ENCODE results near the gene REC114.

DNA sequence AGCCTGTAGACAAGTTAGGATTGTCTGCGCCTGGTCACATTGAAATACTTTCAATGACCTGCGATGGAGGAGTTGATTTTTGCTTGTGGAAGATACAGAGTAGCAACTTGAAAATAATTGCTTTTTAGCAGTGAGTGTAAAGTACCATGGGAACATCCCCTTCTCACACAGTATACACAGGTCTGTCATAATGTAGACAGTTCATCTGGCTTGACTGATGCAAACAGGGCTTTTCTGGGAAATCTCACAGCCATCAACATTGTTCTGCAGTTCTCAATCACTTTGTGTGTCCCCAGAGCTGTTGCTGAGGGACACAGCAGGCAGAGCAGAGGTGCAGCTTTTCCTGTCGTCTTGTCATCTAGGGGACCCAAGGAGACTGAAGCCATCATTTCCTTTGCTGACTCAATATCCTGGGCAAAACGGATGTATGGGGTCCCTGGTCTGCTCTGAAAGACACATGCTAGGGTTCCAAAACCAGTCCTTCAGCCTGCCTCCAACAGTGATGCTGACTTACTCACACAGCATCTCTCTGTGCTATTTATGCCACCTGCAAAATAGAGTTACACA, 5.3 kb upstream of the REC114 start:
- TF ChIP-seq CEBPB (IDR thresholded peaks at IDR 0.05; ENCODE audit: low read depth, low read length) (no peak), POLR2A (IDR thresholded peaks at IDR 0.05; ENCODE audit: control extremely low read depth in 1 of 2, low read depth in 2 of 2, low read length in 2 of 2) (no peak), NRF1 (IDR thresholded peaks at IDR 0.05; ENCODE audit: low read depth, low read length) (no peak), EGR1 (IDR thresholded peaks at IDR 0.05; ENCODE audit: borderline replicate concordance, low read depth, low read length) (no peak), GABPA (IDR thresholded peaks at IDR 0.05; ENCODE audit: borderline replicate concordance, insufficient read depth, low read length) (no peak), ZNF274 (IDR thresholded peaks at IDR 0.05; ENCODE audit: borderline replicate concordance, extremely low read depth, low read length) (no peak), POU5F1 (IDR thresholded peaks at IDR 0.05; ENCODE audit: low read depth, low read length) (no peak)
- TF ChIP-seq, protein P1, sequence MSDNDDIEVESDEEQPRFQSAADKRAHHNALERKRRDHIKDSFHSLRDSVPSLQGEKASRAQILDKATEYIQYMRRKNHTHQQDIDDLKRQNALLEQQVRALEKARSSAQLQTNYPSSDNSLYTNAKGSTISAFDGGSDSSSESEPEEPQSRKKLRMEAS (IDR thresholded peaks at IDR 0.05): no peak
- TF ChIP-seq, protein P2, sequence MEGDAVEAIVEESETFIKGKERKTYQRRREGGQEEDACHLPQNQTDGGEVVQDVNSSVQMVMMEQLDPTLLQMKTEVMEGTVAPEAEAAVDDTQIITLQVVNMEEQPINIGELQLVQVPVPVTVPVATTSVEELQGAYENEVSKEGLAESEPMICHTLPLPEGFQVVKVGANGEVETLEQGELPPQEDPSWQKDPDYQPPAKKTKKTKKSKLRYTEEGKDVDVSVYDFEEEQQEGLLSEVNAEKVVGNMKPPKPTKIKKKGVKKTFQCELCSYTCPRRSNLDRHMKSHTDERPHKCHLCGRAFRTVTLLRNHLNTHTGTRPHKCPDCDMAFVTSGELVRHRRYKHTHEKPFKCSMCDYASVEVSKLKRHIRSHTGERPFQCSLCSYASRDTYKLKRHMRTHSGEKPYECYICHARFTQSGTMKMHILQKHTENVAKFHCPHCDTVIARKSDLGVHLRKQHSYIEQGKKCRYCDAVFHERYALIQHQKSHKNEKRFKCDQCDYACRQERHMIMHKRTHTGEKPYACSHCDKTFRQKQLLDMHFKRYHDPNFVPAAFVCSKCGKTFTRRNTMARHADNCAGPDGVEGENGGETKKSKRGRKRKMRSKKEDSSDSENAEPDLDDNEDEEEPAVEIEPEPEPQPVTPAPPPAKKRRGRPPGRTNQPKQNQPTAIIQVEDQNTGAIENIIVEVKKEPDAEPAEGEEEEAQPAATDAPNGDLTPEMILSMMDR (IDR thresholded peaks at IDR 0.05; ENCODE audit: control extremely low read depth in 1 of 3, insufficient read depth in 1 of 3, low read depth in 1 of 3, low read length in 3 of 3): no peak
